ENCODE measurements around the gene PAX3. TPM values are rescaled to one million over a fixed set of nuclear protein-coding genes. Genes with fewer than 3 reads are reported as not detected.

The PAX3 gene
- total RNA-seq, 3 donors from 2014 or later (not counting 1 experiment from before 2014, with no cell fraction given): not detected

- Mint-ChIP-seq H3K4me3 (no peak overlapping the region), H3K36me3 (no peaks in the 10 kb centered on the region), H3K4me1 (no peaks in the 10 kb centered on the region), H3K27ac (no peak overlapping the region), H3K27me3 (ENCODE audit: low read depth in 2 of 2) (peaks cover 8 to 14% of the 10 kb centered on the region in 2 donors), H3K9me3 (peaks cover 3 to 10% of the 10 kb centered on the region in 2 donors)
- H3K4me3 ChIP-seq (ENCODE audit: low read length): no peak overlapping the region
- no peaks in the 10 kb centered on the region for H3K36me3 ChIP-seq (ENCODE audit: control insufficient read depth, insufficient read depth, low read length)
- H3K9me3 ChIP-seq (ENCODE audit: control insufficient read depth, insufficient read depth, low read length): no peaks in the 10 kb centered on the region
- no peaks in the 10 kb centered on the region for H3K4me1 ChIP-seq (ENCODE audit: control insufficient read depth, insufficient read depth, low read length)
- no peak for TF ChIP-seq CTCF (IDR thresholded peaks at IDR 0.05)
- 11% methylated on average over 9 of the region's 10 CpGs for WGBS (ENCODE audit: insufficient coverage)
- no peak for ATAC-seq
- intact Hi-C loops (cut with micrococcal nuclease): no loop called here
- H3K27me3 ChIP-seq (ENCODE audit: control insufficient read depth, insufficient read depth, low read length): peaks cover 9% of the 10 kb centered on the region
- H3K27ac ChIP-seq (ENCODE audit: low read length): no peak overlapping the region
- DNase-seq: no peak
These were observed 57.5 kb downstream of the PAX3 start for GRCh38 chr2:222241128-222241870.

GRCh38 chr2:222240676-222241049 lies 58.1 kb downstream of the PAX3 start:
- Mint-ChIP-seq H3K9me3 (peaks cover 3 to 10% of the 10 kb centered on the region in 2 donors), H3K4me1 (no peaks in the 10 kb centered on the region), H3K27ac (no peak overlapping the region), H3K4me3 (no peak overlapping the region), H3K27me3 (ENCODE audit: low read depth in 2 of 2) (peaks cover 8 to 14% of the 10 kb centered on the region in 2 donors), H3K36me3 (no peaks in the 10 kb centered on the region)
- Histone ChIP-seq H3K27me3 (ENCODE audit: control insufficient read depth, insufficient read depth, low read length) (peaks cover 9% of the 10 kb centered on the region), H3K4me3 (ENCODE audit: low read length) (no peak overlapping the region), H3K27ac (ENCODE audit: low read length) (no peak overlapping the region), H3K9me3 (ENCODE audit: control insufficient read depth, insufficient read depth, low read length) (no peaks in the 10 kb centered on the region), H3K36me3 (ENCODE audit: control insufficient read depth, insufficient read depth, low read length) (no peaks in the 10 kb centered on the region), H3K4me1 (ENCODE audit: control insufficient read depth, insufficient read depth, low read length) (no peaks in the 10 kb centered on the region)
- DNase-seq: no peak
- intact Hi-C loops (cut with micrococcal nuclease): no loop called here
- WGBS (ENCODE audit: insufficient coverage): 27% methylated on average over 2 of the region's 5 CpGs
- no peak for TF ChIP-seq CTCF (IDR thresholded peaks at IDR 0.05)
- no peak for ATAC-seq

GRCh38 chr2:222239945-222240675 lies 58.7 kb downstream of the PAX3 start:
- Histone ChIP-seq H3K36me3 (ENCODE audit: control insufficient read depth, insufficient read depth, low read length) (no peaks in the 10 kb centered on the region), H3K9me3 (ENCODE audit: control insufficient read depth, insufficient read depth, low read length) (no peaks in the 10 kb centered on the region), H3K27me3 (ENCODE audit: control insufficient read depth, insufficient read depth, low read length) (peaks cover 9% of the 10 kb centered on the region), H3K27ac (ENCODE audit: low read length) (no peak overlapping the region), H3K4me3 (ENCODE audit: low read length) (no peak overlapping the region), H3K4me1 (ENCODE audit: control insufficient read depth, insufficient read depth, low read length) (no peaks in the 10 kb centered on the region)
- H3K27ac Mint-ChIP-seq: no peak overlapping the region
- 6% methylated on average over 14 of the region's 15 CpGs for WGBS (ENCODE audit: insufficient coverage)
- H3K4me1 Mint-ChIP-seq: no peaks in the 10 kb centered on the region
- H3K36me3 Mint-ChIP-seq: no peaks in the 10 kb centered on the region
- DNase-seq (no peak), ATAC-seq (no peak)
- intact Hi-C loops (cut with micrococcal nuclease): no loop called here
- H3K4me3 Mint-ChIP-seq: no peak overlapping the region
- H3K9me3 Mint-ChIP-seq: peaks cover 2 to 7% of the 10 kb centered on the region in 2 donors
- no peak for TF ChIP-seq CTCF (IDR thresholded peaks at IDR 0.05)
- peaks cover 8 to 10% of the 10 kb centered on the region in 2 donors for H3K27me3 Mint-ChIP-seq (ENCODE audit: low read depth in 2 of 2)
